Sigmoid colon (tissue), 7 donors: Measurements from ENCODE around the gene ABLIM1. TPM values are rescaled to one million over a fixed set of nuclear protein-coding genes. Genes with fewer than 3 reads are reported as not detected.

Experiments used
- DNase-seq: peaks from one replicate; pipeline ENCODE4 v3.0.0-alpha.2; 2019
- H3K27ac ChIP-seq, 4 donors: fragments of 200-600 bp; sonication (generic); one replicate each; pipeline ENCODE4 v1.5.1; 2016 to 2019; ENCODE audit warnings: mild to moderate bottlenecking in 1 of 4
- H3K27me3 ChIP-seq, 3 donors: fragments of 200-600 bp; sonication (generic); one replicate each; pipeline ENCODE4 v1.5.1; 2019; ENCODE audit warnings: mild to moderate bottlenecking in 1 of 3
- H3K36me3 ChIP-seq, 4 donors: fragments of 200-600 bp; sonication (generic); one replicate each; pipeline ENCODE4 v1.5.1; 2016 to 2019
- H3K4me1 ChIP-seq, 4 donors: fragments of 200-600 bp; sonication (generic); one replicate each; pipeline ENCODE4 v1.5.1; 2017 to 2019
- H3K4me3 ChIP-seq, 4 donors: fragments of 200-600 bp; sonication (generic); one replicate each; pipeline ENCODE4 v1.5.1; 2017 to 2019; ENCODE audit warnings: mild to moderate bottlenecking in 2 of 4, moderate library complexity in 1 of 4
- H3K9me3 ChIP-seq, 4 donors: fragments of 200-600 bp in 3 of 4; sonication (generic) in 3 of 4; one replicate each; pipeline versions ENCODE4 v1.5.1 to v1.6.1; 2013 to 2019
- CTCF ChIP-seq, 4 experiments: fragments of 450-650 bp in 3 of 4; fragments of 200-600 bp in 1 of 4; IDR thresholded peaks; one replicate each; pipeline ENCODE4 v1.5.1; 2016 to 2019; ENCODE audit warnings: antibody characterized with exemption in 4 of 4, mild to moderate bottlenecking in 3 of 4, moderate library complexity in 2 of 4
- EP300 ChIP-seq, 4 donors: sonication (generic); formaldehyde crosslinking; IDR thresholded peaks; one replicate each; pipeline ENCODE4 v1.6.1; 2017; ENCODE audit warnings: antibody characterized with exemption in 4 of 4
- POLR2A ChIP-seq, 2 donors: fragments of 450-650 bp; IDR thresholded peaks; one replicate each; pipeline ENCODE4 v1.6.1; 2016; ENCODE audit warnings: antibody characterized with exemption in 2 of 2, mild to moderate bottlenecking in 2 of 2, moderate library complexity in 2 of 2
- POLR2AphosphoS5 ChIP-seq, 4 donors: sonication (generic); formaldehyde crosslinking; IDR thresholded peaks; one replicate each; pipeline ENCODE4 v1.6.1; 2017; ENCODE audit warnings: antibody characterized with exemption in 4 of 4
- WGBS, 2 donors: extraction: QIAGEN DNeasy Blood & Tissue Kit; methylation state at CpG; one replicate each; pipeline ENCODE4 v1.1.7; 2013; 5-methylcytosine and 5-hydroxymethylcytosine counted together
- intact Hi-C: fragments of 100-400 bp; cut with DNase I; formaldehyde crosslinking; loops from one replicate; pipeline ENCODE4 v1.15.1; 2023
- polyA plus RNA-seq, 3 donors: library from polyadenylated mRNA; stranded (reverse); fragments of 200-250 nt; gene quantifications; one replicate each; pipeline ENCODE4 v1.2.3, GENCODE V29; 2013
- total RNA-seq, 4 donors: library from RNA; depleted of rRNA; stranded (reverse); fragments of >200 nt; gene quantifications; one replicate each; pipeline ENCODE4 v1.1.0, GENCODE V29; 2016
- donor health status: healthy with polysubstance abuse.
- donor health status: Bipolar disorder and iron deficiency.
- donor health status: healthy.

ABLIM1 gene
- total and polyA plus RNA-seq, 7 donors = 41.9 to 127 (median 49.5) TPM

- Histone ChIP-seq H3K27ac (peak overlapping the region; percentile 0 to 73 (median 64)), H3K4me1 (peaks cover 0 to 45% (median 35%) of the 10 kb centered on the region in 4 donors), H3K27me3 (peaks cover 0 to 24% (median 0%) of the 10 kb centered on the region in 3 donors), H3K36me3 (no peaks in the 10 kb centered on the region), H3K9me3 (no peaks in the 10 kb centered on the region), H3K4me3 (no peak overlapping the region)
- intact Hi-C loops = loop anchor here (5.0 kb wide), 1 partner anchor 82 kb away; no protein-coding TSS in a partner anchor
- WGBS, 2 donors = 61 to 71% methylated on average over 4 of the region's 4 CpGs
- TF ChIP-seq POLR2AphosphoS5 (IDR thresholded peaks at IDR 0.05) (peak in 2 of 4 donors; percentile 33 to 63), POLR2A (IDR thresholded peaks at IDR 0.05) (no peak), EP300 (IDR thresholded peaks at IDR 0.05) (peak in 1 of 4 donors; percentile 18), CTCF (IDR thresholded peaks at IDR 0.05) (no peak)
- peak; percentile 82 for DNase-seq
Observed at GRCh38 chr10:114634609-114634979, 23.5 kb downstream of the ABLIM1 start.

- peak overlapping the region in 1 of 4 donors; percentile 58 for H3K4me3 ChIP-seq
- H3K9me3 ChIP-seq = no peaks in the 10 kb centered on the region
- WGBS, 2 donors = 64 to 79% methylated on average over 13 of the region's 13 CpGs
- H3K36me3 ChIP-seq = no peaks in the 10 kb centered on the region
- peaks cover 0 to 47% (median 35%) of the 10 kb centered on the region in 4 donors for H3K4me1 ChIP-seq
- peak; percentile 68 for DNase-seq
- TF ChIP-seq POLR2AphosphoS5 (IDR thresholded peaks at IDR 0.05) (peak in 2 of 4 donors; percentile 38 to 70), CTCF (IDR thresholded peaks at IDR 0.05) (no peak)
- intact Hi-C loops = loop anchor here (5.0 kb wide), 1 partner anchor 81 kb away; no protein-coding TSS in a partner anchor
- H3K27me3 ChIP-seq = peaks cover 0 to 26% (median 0%) of the 10 kb centered on the region in 3 donors
- peak overlapping the region; percentile 32 to 78 (median 60) for H3K27ac ChIP-seq
Observed at GRCh38 chr10:114632869-114633715, 25.0 kb downstream of the ABLIM1 start.

GRCh38 chr10:114631666-114632417 lies 26.2 kb downstream of the ABLIM1 start:
- Histone ChIP-seq H3K4me3 (peak overlapping the region; percentile 33 to 61 (median 56)), H3K36me3 (no peaks in the 10 kb centered on the region), H3K27ac (peak overlapping the region; percentile 32 to 78 (median 60)), H3K4me1 (peaks cover 0 to 47% (median 35%) of the 10 kb centered on the region in 4 donors), H3K9me3 (no peaks in the 10 kb centered on the region), H3K27me3 (peaks cover 0 to 26% (median 0%) of the 10 kb centered on the region in 3 donors)
- no peak for TF ChIP-seq CTCF (IDR thresholded peaks at IDR 0.05)
- no peak for TF ChIP-seq EP300 (IDR thresholded peaks at IDR 0.05)
- TF ChIP-seq POLR2A (IDR thresholded peaks at IDR 0.05) = no peak
- TF ChIP-seq POLR2AphosphoS5 (IDR thresholded peaks at IDR 0.05) = peak in 3 of 4 donors; percentile 21 to 46 (median 41)
- intact Hi-C loops = loop anchor here (5.0 kb wide), 1 partner anchor 80 kb away; no protein-coding TSS in a partner anchor
- peak; percentile 67 for DNase-seq
- 1 to 2% methylated on average over 53 of the region's 53 CpGs for WGBS, 2 donors

- Histone ChIP-seq H3K4me3 (peak overlapping the region; percentile 33 to 61 (median 56)), H3K27me3 (peaks cover 0 to 26% (median 0%) of the 10 kb centered on the region in 3 donors), H3K27ac (peak overlapping the region; percentile 32 to 78 (median 60)), H3K36me3 (no peaks in the 10 kb centered on the region), H3K9me3 (no peaks in the 10 kb centered on the region), H3K4me1 (peaks cover 0 to 47% (median 35%) of the 10 kb centered on the region in 4 donors)
- intact Hi-C loops = loop anchor here (5.0 kb wide), 1 partner anchor 79 kb away; no protein-coding TSS in a partner anchor
- WGBS, 2 donors = 17 to 35% methylated on average over 9 of the region's 9 CpGs
- TF ChIP-seq CTCF (IDR thresholded peaks at IDR 0.05) (no peak), POLR2AphosphoS5 (IDR thresholded peaks at IDR 0.05) (no peak), EP300 (IDR thresholded peaks at IDR 0.05) (no peak), POLR2A (IDR thresholded peaks at IDR 0.05) (no peak)
- no peak for DNase-seq
Observed at GRCh38 chr10:114631090-114631665, 26.9 kb downstream of the ABLIM1 start.
